HL-60 (cell line): ENCODE data around the gene RCAN1.

Experiments
- TF ChIP-seq, protein P1 (sequence below): IDR thresholded peaks from one replicate; pipeline ENCODE4 v1.5.1; 2011; ENCODE audit warnings: low read length, control low read depth, inconsistent platforms; ENCODE audit not compliant: insufficient read depth
- TF ChIP-seq, protein P2 (sequence below): IDR thresholded peaks from 2 replicates; pipeline ENCODE4 v1.6.1; 2012; ENCODE audit warnings: low read depth; ENCODE audit not compliant: insufficient replicate concordance

DNA sequence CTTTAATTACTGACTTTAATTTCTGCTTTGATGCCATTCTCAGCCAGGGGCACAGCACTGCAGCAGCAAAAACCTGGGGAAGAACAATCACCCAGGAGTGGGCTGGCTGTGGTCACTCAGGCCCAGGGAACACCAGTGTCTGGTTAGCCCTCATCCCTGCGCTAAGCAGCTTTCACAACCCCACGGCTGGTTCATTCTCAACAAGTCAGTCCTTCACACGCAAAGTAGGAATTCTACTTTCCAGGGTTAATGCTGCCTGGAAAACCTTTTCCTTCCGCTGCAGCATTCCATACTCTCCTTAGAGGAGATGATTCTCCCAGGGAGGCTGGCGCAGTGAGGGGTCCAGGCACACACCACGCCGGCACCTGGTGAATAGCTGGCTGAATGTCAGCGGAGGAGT lies 78.6 kb downstream of the RCAN1 start:
- TF ChIP-seq, protein P1, sequence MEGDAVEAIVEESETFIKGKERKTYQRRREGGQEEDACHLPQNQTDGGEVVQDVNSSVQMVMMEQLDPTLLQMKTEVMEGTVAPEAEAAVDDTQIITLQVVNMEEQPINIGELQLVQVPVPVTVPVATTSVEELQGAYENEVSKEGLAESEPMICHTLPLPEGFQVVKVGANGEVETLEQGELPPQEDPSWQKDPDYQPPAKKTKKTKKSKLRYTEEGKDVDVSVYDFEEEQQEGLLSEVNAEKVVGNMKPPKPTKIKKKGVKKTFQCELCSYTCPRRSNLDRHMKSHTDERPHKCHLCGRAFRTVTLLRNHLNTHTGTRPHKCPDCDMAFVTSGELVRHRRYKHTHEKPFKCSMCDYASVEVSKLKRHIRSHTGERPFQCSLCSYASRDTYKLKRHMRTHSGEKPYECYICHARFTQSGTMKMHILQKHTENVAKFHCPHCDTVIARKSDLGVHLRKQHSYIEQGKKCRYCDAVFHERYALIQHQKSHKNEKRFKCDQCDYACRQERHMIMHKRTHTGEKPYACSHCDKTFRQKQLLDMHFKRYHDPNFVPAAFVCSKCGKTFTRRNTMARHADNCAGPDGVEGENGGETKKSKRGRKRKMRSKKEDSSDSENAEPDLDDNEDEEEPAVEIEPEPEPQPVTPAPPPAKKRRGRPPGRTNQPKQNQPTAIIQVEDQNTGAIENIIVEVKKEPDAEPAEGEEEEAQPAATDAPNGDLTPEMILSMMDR: no peak
- TF ChIP-seq, protein P2, sequence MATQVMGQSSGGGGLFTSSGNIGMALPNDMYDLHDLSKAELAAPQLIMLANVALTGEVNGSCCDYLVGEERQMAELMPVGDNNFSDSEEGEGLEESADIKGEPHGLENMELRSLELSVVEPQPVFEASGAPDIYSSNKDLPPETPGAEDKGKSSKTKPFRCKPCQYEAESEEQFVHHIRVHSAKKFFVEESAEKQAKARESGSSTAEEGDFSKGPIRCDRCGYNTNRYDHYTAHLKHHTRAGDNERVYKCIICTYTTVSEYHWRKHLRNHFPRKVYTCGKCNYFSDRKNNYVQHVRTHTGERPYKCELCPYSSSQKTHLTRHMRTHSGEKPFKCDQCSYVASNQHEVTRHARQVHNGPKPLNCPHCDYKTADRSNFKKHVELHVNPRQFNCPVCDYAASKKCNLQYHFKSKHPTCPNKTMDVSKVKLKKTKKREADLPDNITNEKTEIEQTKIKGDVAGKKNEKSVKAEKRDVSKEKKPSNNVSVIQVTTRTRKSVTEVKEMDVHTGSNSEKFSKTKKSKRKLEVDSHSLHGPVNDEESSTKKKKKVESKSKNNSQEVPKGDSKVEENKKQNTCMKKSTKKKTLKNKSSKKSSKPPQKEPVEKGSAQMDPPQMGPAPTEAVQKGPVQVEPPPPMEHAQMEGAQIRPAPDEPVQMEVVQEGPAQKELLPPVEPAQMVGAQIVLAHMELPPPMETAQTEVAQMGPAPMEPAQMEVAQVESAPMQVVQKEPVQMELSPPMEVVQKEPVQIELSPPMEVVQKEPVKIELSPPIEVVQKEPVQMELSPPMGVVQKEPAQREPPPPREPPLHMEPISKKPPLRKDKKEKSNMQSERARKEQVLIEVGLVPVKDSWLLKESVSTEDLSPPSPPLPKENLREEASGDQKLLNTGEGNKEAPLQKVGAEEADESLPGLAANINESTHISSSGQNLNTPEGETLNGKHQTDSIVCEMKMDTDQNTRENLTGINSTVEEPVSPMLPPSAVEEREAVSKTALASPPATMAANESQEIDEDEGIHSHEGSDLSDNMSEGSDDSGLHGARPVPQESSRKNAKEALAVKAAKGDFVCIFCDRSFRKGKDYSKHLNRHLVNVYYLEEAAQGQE: no peak
